ENCODE measurements around the gene C20orf204. TPM values are rescaled to one million over a fixed set of nuclear protein-coding genes. Genes with fewer than 3 reads are reported as not detected.
A peak's percentile ranks its signal among the peaks of the same experiment; 100 is the strongest.

C20orf204 gene
- total and polyA plus RNA-seq, 2 of the 4 experiments (the other 2 are of a cell fraction), result 0.09 to 0.18 TPM

- Histone ChIP-seq H2AK9ac (replicated peaks; ENCODE audit: low read depth, low read length, poor library complexity) (peak overlapping the region; percentile 65), H3K14ac (replicated peaks; ENCODE audit: low read depth, low read length) (no peak overlapping the region), H2BK120ac (ENCODE audit: low read depth, low read length) (no peak overlapping the region), H3K9me1 (ENCODE audit: insufficient read depth, low read length) (no peaks in the 10 kb centered on the region), H3K4ac (ENCODE audit: low read depth, low read length) (no peak overlapping the region), H4K91ac (ENCODE audit: insufficient read depth, low read depth, low read length) (no peak overlapping the region), H3K4me1 (ENCODE audit: control insufficient read depth, insufficient read depth, low read length) (peaks cover 2% of the 10 kb centered on the region; the same call in 1 of the 2 replicates), H2BK20ac (ENCODE audit: low read depth, low read length) (no peak overlapping the region), H3K9ac (ENCODE audit: low read depth, low read length) (no peak overlapping the region), H3K56ac (ENCODE audit: extremely low read depth, insufficient read depth, low read length) (no peak overlapping the region), H2AFZ (replicated peaks; ENCODE audit: low read length, poor library complexity) (peak overlapping the region; percentile 80), H3K4me2 (ENCODE audit: low read depth, low read length) (peak overlapping the region; percentile 25; the same call in 1 of the 2 replicates), H3K23ac (ENCODE audit: low read depth, low read length) (no peak overlapping the region), H3K27me3 (ENCODE audit: control insufficient read depth, insufficient read depth, low read length) (peaks cover 65% of the 10 kb centered on the region), H3K4me3 (ENCODE audit: insufficient read depth, low read depth, low read length) (peak overlapping the region; percentile 35), H3K27ac (ENCODE audit: insufficient read depth, low read length) (no peak overlapping the region; the same call in 1 of the 2 replicates), H3K18ac (ENCODE audit: low read depth, low read length) (no peak overlapping the region), H4K5ac (ENCODE audit: low read depth, low read length) (no peak overlapping the region), H3K79me1 (ENCODE audit: low read depth in 1 of 2, low read length in 2 of 2) (no peaks in the 10 kb centered on the region), H2BK15ac (ENCODE audit: low read depth, low read length) (no peak overlapping the region), H4K8ac (ENCODE audit: low read depth in 2 of 2, low read length in 2 of 2) (0 out of 4 replicates have a peak overlapping the region, but pooled peaks have one; percentile 16 to 74), H3K9me3 (ENCODE audit: control insufficient read depth, insufficient read depth, low read length) (no peaks in the 10 kb centered on the region), H4K20me1 (ENCODE audit: insufficient read depth, low read length) (no peaks in the 10 kb centered on the region; the same call in 1 of the 2 replicates), H3K36me3 (ENCODE audit: control insufficient read depth, insufficient read depth, low read length) (no peaks in the 10 kb centered on the region), H2AK5ac (ENCODE audit: low read depth, low read length) (no peak overlapping the region; the same call in 1 of the 2 replicates), H2BK5ac (ENCODE audit: low read depth, low read length, poor library complexity, severe bottlenecking) (no peak overlapping the region)
- intact Hi-C loops (cut with micrococcal nuclease), result no loop called here
- ATAC-seq (ENCODE audit: low read depth) (no peak), DNase-seq (no peak)
- 2% methylated on average over 16 of the region's 55 CpGs; no CpG with 5 or more reads in 1 of the 2 experiments for WGBS, 2 experiments (ENCODE audit: extremely low coverage in 2 of 2, insufficient read length in 1 of 2)
- BruUV-seq (replicated peaks), result no TSS peak
- no peak for TF ChIP-seq CTCF (conservative IDR thresholded peaks at IDR 0.05; ENCODE audit: low read depth, low read length)
- TF ChIP-seq RAD21 (IDR thresholded peaks at IDR 0.05; ENCODE audit: low read length), result no peak
- TF ChIP-seq, protein P1, sequence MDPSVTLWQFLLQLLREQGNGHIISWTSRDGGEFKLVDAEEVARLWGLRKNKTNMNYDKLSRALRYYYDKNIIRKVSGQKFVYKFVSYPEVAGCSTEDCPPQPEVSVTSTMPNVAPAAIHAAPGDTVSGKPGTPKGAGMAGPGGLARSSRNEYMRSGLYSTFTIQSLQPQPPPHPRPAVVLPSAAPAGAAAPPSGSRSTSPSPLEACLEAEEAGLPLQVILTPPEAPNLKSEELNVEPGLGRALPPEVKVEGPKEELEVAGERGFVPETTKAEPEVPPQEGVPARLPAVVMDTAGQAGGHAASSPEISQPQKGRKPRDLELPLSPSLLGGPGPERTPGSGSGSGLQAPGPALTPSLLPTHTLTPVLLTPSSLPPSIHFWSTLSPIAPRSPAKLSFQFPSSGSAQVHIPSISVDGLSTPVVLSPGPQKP (IDR thresholded peaks at IDR 0.05; ENCODE audit: borderline replicate concordance, low read depth, low read length), result no peak
- TF ChIP-seq MAFK (IDR thresholded peaks at IDR 0.05; ENCODE audit: low read depth, low read length), result no peak
- no peak for TF ChIP-seq RFX5 (IDR thresholded peaks at IDR 0.05; ENCODE audit: low read depth, low read length)
- TF ChIP-seq NFE2L2 (IDR thresholded peaks at IDR 0.05; ENCODE audit: low read depth, low read length), result no peak
- no peak for TF ChIP-seq CEBPB (IDR thresholded peaks at IDR 0.05; ENCODE audit: low read depth, low read length)
- no peak for TF ChIP-seq FOS (IDR thresholded peaks at IDR 0.05; ENCODE audit: low read depth, low read length)
- in situ Hi-C loops (cut with MboI; ENCODE audit: low sequenced_read_pairs), result no loop called here
- POLR2A ChIA-PET (ENCODE audit: unreplicated experiment), result no interaction called here
- CTCF ChIA-PET, result no interaction called here
- dilution Hi-C loops (cut with HindIII; ENCODE audit: low sequenced_read_pairs, unreplicated experiment), result no loop called here
These were observed 6.2 kb downstream of the C20orf204 start for GRCh38 chr20:64042054-64042781.

All from IMR-90 (cell line).